ENCODE data around the gene CLMN.

GRCh38 chr14:95226801-95227200 lies 92.9 kb downstream of the CLMN start:
- TF ChIP-seq POLR2A (IDR thresholded peaks at IDR 0.05), result no peak
- TF ChIP-seq CTCF (IDR thresholded peaks at IDR 0.05), result no peak

Measured in gastroesophageal sphincter (tissue), 3 donors.